ENCODE results near the gene RHOBTB1.

- TF ChIP-seq CTCF (IDR thresholded peaks at IDR 0.05; ENCODE audit: low read depth, low read length) (no peak), MYC (IDR thresholded peaks at IDR 0.05; ENCODE audit: low read depth, low read length) (no peak), POLR2A (IDR thresholded peaks at IDR 0.05; ENCODE audit: extremely low read depth, insufficient read length) (no peak), MAX (IDR thresholded peaks at IDR 0.05; ENCODE audit: low read depth, low read length) (no peak)
These were observed 94.2 kb downstream of the RHOBTB1 start for GRCh38 chr10:60849740-60850139.
